Tongue (tissue), 2 donors: Measurements from ENCODE around the gene FABP2. TPM values are rescaled to one million over a fixed set of nuclear protein-coding genes. Genes with fewer than 3 reads are reported as not detected.
"Not testable (repeated sequence)": the region's sequence is repeated elsewhere in the genome, so short reads cannot be mapped to it uniquely, and the experiment has no call there.

Experiments used
- DNase-seq: peaks from one replicate; pipeline ENCODE4 v3.0.0-alpha.2; 2015
- total RNA-seq: library from RNA; depleted of rRNA; stranded (reverse); fragments of >200 nt; gene quantifications from one replicate; pipeline ENCODE4 v1.2.3, GENCODE V29; 2014

Gene FABP2
- not detected for total RNA-seq

DNA sequence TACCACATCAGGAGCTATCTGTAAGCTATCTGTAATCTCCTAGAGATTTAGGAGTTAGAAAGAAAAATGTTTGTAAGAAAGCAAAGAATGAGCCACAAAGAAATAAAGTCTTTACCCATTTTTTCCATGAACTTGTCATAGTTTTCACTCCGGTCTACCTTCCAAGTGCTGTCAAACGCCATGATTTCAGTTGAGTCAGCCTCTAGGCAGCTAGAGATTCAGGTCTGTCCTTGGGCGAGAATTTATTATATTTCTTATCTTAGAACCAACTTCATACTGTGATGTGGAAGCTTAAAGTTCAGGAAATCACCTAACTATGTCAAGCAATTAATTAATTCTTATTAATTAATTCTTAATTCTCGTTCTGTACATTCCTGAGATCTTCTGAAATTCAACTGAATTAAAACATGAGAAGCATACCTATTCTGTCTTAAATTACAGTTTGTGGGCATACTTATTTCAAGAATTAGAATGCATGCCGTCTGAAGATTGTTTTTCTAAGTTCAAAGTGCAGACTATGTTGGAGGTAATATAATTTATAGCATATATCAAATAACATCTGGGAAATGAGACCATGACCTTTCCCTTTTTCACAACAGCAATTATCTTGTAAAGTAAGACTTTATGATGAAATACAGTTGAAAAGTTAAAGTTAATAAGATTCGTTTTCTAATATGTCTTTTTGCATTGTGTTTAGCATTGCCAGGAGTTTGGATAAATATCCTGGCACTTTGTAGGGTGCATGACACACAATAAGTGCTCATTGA, at the start of gene FABP2:
Gene FABP2 (minus strand): TSS at position 218 of the 767 bp plus-strand sequence. CDS start 36 bp downstream, at position 182.
- no peak for DNase-seq

DNA sequence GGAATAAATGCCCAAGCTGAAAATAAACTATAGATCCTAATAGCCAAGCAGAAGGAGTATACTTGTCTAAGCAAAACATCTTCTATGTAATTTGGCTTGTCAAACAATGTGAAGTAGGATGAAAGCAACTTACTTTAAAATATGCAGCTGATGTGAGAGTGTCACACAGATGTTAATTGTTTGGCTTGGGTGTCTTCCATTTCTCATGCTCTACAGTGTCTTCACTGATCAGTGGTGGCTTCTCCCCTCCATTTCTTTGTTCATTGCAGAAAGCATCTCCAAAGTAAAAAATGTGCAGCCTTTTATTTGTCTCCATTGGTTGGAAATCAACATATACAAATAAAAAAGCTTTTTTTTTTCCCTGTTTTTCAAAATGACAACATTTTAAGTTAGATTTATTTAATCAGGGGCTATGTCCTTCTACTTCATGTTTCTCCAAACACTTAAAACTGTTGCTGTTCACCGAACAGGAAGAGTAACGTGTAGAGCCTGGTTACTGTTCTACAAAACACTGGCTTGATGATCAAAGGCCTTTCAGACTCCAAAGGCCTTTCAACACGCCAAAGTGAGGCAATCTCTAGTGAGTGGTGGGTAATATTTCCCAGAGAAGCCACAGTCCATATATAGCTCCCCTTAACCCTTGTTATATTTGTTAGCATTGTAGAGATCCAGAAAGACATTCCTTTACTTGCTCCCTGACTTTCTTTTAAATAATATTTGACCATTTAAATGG, 49.2 kb upstream of the FABP2 start:
- not testable (repeated sequence) for DNase-seq

DNA sequence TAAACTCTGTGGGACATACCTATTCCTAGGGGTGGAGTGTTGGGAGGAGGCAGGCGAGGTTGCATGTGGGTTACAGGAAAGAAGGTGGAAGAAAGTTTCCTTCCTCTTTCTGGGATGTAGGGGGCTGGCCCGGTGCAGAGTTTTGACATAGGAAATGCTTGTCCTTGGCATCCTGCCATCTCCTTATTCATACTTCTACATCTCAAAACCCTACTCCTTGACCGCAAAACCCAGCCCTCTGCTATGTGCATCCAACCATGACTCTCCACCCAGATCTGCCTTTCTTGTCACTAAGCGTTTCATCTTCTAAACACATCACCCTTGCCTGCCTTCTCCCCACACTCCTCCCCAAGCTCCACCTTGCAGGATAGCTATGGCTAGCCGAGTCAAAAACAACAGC, 48.5 kb upstream of the FABP2 start:
- peak; percentile 6 for DNase-seq

GRCh38 chr4:119366802-119367201, 44.9 kb upstream of the FABP2 start:
- not testable (repeated sequence) for DNase-seq

GRCh38 chr4:119364203-119364602, 42.3 kb upstream of the FABP2 start:
- DNase-seq = not testable (repeated sequence)

DNA sequence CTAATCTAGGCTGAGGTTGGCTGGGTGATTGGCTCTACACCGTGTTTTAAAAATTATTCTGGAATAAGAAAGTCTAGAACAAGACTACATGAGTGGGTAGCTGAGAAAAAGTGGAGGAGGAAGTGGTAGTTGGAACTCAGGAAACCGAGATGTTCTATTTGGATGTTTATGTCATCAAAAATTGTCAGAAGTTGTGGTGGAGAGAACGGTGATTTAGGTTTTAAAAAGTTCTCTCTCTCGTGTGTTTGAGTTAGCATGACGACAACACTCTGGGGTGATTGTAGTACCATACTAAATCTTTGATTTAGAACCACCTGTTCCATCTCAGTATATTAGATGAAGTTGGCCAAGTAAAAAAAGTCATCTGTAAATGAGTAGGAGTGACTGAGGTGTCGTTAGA, 41.4 kb upstream of the FABP2 start:
- DNase-seq = not testable (repeated sequence)

DNA sequence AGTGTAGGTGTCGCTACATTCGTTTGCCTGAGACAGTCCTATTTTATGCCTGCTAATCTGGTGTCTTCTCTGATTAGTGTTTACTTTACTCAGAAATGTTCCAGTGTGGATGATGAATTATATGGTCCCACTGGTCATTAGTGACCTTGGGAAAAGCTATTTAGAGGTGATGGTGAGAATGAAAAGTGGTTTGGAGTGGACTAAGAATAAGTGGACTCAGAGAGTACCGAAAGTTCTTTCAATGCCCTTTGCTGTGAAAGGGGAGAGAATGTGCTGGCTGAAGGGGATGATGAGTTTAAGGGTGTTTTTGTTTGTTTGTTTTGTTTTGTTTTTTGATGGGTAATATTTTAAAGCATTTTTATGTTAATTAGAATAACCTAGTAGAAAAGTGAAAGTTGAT, 40.5 kb upstream of the FABP2 start:
- DNase-seq = not testable (repeated sequence)

GRCh38 chr4:119359873-119360272, 37.9 kb upstream of the FABP2 start:
- DNase-seq = not testable (repeated sequence)

DNA sequence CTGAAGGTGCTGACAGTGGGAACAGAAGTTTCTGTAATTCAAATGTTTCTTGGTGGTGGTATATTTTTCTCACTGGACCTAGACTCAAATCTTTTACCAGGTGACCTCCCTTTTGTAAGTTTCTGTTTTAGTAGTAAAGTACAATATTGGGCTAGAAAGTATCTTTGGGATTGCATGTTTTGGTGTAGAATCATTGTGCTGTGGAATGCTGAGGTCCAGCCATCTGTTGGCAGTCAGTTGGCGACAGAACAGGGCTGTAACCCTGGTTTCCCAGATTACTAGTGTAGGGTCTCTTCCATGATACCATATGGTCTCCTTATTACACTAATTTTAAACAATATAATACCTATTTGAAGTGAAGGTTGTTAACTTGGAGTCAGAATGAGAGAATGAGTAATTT, 34.9 kb upstream of the FABP2 start:
- not testable (repeated sequence) for DNase-seq

DNA sequence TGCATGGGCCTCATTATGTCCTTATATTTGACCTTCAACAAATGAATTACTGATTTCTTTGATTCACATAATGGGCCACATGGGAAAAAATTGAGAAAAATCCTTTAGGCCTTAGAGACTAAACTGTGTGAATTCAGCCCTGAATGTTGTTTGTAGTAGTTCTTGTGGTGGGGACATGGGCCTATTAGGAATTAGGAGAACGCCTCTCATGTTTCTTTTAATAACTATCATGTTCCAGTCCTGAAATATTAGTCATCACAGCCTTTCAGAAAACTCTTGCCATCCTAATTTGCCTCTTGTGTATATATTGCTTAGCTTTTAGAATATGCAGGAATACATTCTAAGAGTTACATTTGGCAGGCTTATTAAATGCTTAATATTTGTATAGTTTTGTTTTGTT, 34.1 kb upstream of the FABP2 start:
- DNase-seq = not testable (repeated sequence)

GRCh38 chr4:119353364-119353763, 31.4 kb upstream of the FABP2 start:
- DNase-seq = not testable (repeated sequence)

GRCh38 chr4:119348169-119348568, 26.2 kb upstream of the FABP2 start:
- not testable (repeated sequence) for DNase-seq

DNA sequence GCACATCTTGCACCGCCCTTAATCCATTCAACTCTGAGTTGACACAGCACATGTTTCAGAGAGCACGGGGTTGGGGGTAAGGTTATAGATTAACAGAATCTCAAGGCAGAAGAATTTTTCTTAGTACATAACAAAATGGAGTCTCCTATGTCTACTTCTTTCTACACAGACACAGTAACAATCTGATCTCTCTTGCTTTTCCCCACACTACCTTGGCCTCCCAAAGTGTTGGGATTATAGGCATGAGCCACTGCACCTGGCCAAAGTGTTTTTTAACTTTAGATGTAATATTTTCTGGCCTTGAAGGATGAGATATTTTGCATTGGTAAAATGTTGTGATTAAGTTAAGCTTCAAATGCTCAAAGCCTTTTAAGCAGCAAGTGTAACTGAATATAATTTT, 21.4 kb upstream of the FABP2 start:
- DNase-seq = not testable (repeated sequence)

DNA sequence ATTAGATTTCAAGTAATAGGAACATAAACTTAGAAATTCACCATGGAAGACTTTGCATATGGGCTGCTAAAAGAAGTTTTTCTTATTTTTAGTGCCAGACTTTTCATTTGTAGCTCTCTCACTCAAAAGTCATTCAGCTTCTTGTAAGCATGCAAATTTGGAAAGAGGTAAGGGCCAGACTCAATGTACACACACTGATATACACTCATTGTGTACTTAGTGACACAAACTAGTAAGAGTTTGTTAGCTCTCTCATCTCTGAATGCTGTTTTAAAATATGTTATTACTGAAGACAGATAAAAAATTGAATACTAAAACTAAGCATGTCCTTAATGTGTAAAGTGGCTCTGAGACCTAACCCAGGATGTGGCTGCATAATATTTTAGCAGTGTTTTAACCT, 18.0 kb upstream of the FABP2 start:
- not testable (repeated sequence) for DNase-seq

DNA sequence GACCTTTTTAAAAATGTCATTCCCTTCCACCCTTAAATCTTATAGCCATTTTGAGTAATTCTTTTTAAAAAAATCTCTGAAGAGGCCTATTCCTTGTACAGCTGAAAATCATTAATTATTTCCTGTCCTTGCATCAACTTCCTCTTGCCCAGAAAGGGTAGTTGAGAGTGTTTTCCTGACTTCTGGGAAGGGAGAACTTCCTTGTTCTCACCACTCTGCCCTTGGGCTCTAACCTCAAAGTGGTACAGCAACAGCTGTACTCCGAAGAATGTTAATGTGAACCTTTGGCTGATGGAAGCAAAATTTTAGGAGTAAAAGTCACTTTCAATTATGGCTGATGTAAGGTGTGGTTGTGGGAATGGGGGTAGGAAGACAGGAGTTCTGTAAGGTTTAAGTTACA, 15.1 kb upstream of the FABP2 start:
- no peak for DNase-seq

DNA sequence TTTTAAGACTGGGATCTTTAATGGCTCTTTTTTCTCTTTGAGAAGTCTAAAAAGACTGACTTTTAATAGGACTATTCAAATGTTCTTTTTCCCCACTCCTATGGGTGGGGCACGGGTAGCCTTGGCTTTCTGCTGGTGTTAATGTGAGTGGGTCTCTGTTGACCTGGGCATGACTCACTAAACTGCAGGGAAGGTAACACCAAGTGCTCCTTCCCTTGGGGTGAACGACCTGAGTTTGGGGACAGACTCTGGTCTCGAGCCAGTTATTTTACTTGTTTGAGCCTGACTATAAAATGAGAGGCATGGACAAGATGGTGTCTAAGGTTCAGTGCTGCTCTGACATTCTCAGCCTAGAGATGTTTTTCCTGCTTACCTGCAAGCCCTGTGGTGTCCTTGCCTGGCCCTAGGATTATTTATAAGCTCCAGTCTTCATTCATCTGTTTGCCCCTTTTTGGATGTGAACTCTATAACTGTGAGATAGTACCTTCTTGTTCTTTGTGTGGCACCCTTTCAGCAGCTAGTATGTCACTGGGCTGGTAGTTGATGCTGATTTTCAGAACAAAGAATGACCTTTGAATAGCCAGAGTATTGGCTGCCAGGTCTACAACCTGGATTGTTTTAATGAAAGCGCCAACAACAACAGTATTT, 14.5 kb upstream of the FABP2 start:
- not testable (repeated sequence) for DNase-seq

DNA sequence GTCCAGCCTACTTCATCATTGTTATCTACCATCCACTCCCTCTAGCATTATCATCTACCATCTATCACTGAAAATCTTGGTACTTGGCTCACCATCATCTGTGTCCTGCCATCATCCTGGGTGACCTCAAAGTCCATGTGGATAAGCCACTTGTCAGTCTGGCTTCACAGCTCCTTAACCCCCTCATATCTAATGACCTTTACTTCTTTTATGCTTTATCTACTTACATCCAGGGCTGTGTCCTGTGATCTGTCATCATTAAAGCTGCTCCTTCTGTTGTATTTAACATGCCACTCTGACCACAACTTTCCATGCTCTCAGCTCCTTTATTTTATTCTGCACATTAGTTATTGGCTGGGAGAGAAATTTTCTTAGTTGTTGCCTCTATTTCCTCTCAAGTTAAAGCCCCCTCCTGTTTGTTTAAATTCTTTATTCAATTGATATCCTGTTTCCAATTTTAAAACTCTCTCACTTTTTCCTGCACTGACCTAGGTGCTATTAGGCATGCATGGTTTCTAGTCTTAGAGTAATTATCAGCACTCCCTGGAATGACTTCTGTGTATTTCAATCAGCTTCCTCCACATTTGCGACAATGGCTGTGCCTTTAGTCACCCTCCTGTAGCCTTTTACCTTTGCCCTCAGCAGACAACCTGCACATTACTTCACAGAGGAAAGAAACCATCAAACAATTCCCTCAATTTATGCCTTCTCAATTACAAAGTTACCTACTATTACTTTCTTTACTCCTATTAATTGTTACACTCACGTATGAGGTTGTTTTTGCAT, 8.1 kb upstream of the FABP2 start:
- no peak for DNase-seq

DNA sequence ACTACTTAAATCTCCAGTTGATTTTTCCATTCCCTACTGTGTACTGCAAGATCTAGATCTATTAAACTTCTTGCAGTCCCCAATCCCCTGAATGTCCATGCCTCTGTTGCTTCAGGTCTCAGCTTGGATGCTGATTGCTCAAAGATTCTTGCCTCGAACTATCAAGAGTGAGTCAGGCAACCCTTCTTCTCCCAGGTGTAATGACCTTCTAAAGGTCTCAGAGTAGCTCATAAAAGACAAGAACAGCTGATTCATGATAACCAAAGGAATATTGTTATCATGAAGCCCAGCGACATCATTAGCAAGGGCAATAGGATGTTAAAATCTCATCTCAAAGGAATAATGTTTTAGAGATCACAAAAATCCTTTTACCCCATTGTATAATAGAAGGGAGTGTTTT, 6.8 kb upstream of the FABP2 start:
- no peak for DNase-seq

GRCh38 chr4:119317990-119318389, 3.9 kb downstream of the FABP2 start:
- DNase-seq = no peak

GRCh38 chr4:119315036-119315435, 6.9 kb downstream of the FABP2 start:
- no peak for DNase-seq

- DNase-seq = peak; percentile 60
These were observed 7.6 kb downstream of the FABP2 start for GRCh38 chr4:119314356-119314755.

DNA sequence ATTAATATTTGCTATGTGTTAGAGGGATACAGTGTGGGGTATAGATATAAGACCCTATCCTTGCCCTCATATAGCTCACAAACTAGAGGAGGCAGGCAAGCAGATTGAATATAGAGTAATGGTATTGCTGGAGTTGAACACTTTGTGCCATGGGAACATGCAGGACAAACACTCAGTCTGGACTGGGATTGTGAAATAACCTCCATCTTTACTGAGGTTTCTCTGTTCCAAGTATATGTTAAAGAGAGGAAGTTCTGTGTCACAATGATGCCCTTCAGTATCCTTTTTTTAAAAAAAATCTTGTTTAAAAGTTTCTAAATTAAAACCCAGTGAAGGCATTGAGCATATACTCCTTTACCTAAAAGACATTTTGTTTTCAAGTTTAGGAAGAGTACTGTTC, 8.7 kb downstream of the FABP2 start:
- no peak for DNase-seq
